GM18867 (cell line): Measurements from ENCODE around the gene NRG3.

Experiments used
- ATAC-seq: cut with Tn5 transposase; IDR thresholded peaks from one replicate; pipeline ENCODE4 v1.9.1; 2021; ENCODE audit warnings: mild to moderate bottlenecking, moderate library complexity; ENCODE audit not compliant: unreplicated experiment

NRG3 gene

DNA sequence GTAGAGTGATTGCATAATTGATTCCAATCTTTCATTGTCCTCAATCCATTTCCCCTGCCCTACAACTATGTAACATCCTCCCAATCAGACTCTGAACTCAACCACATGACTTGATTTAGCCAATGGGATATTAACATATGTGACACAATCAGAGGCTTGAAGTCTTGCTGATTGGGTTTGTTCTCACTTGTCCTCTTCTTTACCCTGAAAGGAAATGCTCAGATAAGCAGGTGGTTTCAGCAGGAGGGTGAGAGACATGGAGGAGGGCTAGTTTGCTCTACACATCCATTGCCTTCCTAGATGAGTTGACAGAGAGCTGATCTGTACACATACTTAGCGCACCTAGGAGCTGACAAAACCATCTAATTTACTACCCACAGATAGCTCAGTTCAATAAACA, 669.4 kb downstream of the NRG3 start:
- no peak for ATAC-seq

- ATAC-seq = no peak
Observed at GRCh38 chr10:82551506-82551905, 676.5 kb downstream of the NRG3 start.

DNA sequence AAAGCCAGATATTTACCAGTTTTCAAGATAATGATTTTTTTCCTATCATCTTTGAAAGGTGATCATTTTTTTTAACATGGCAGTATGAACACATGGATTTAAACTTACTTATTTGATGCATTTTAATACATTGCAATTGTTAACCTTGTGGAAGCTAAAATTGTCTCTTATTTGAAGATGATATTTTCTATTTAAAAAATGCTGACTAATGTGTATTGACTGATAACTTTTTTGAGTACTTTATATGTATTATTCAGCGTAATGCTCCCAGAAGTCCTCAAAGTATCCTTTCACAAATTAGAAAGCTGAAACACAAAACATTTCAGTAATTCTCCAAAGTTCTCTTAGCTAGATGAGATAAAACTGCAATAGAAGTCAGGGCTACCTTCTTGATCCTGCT, 677.3 kb downstream of the NRG3 start:
- no peak for ATAC-seq

DNA sequence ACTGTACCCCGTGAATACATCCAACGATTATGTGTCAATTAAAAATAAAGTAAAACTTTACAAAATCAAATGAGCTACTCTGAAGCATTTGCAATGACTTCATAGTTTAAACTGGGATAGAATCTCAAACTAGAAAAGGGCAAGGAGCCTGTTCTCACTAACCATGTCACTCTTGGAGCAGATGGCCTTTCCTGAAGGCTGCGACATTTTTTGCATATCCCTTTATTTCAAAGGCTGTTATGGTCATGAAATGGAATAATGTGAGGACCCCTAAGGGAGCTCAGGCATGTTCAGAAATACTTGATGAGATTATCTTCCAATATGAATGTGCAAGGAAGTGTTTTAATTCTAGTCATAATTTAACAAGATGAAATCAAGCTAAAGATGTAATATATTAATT, 679.4 kb downstream of the NRG3 start:
- ATAC-seq = no peak

- no peak for ATAC-seq
Observed at GRCh38 chr10:82558014-82558607, 683.1 kb downstream of the NRG3 start.

GRCh38 chr10:82564353-82565196, 689.6 kb downstream of the NRG3 start:
- ATAC-seq = no peak

DNA sequence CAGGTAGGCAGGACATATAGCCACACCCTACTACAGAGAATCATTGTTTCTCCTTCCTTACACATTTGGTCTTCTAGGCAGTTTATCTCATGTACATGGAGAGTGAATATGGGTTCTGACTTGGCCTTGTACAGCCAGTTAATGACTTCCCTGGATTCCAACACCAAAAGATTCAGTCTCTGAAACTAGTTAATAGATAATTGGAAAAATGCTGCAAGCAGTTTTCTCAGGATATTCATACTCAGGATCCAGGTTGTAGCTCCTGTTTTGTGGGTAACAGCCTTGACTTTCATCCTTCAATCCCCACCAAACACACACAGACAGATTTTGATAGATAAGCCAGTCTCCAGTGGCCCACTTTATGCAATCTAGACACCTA, 690.2 kb downstream of the NRG3 start:
- ATAC-seq = no peak

- no peak for ATAC-seq
Observed at GRCh38 chr10:82572744-82573143, 697.8 kb downstream of the NRG3 start.

DNA sequence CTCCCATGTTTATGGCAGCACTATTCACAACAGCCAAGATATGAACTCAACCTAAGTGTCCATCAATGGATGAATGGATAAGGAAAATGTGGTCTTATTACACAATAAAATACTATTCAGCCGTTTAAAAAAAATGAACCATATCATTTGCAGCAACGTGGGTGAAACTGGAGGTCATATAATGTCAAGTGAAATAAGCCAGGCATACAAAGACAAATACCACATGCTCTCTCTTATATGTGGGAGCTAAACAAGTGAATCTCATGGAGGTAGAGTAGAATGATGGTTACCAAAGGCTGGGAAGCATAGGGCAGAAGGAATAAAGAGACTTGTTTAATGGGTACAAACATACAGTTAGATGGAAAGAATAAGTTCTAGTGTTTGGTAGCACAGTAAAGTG, 699.1 kb downstream of the NRG3 start:
- ATAC-seq = no peak

DNA sequence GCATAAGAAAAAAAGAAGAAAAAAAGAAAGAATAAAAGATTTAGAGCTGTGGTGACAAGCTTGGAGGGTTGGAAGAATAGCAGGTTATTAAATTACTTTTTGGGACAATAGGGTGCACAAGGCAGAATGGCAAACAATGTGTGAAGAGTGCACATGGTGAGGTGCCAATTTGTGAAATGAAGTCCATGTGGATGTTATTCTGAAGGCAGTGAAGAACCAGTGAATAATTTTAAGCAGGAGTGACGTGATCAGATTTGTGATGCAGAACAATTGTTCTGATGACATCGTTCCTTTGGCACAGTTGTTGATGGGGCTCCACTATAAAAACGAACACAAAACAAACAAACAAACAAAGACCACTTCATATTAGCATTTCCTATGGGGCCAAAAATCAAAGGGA, 700.3 kb downstream of the NRG3 start:
- no peak for ATAC-seq

- no peak for ATAC-seq
Observed at GRCh38 chr10:82576093-82576492, 701.1 kb downstream of the NRG3 start.

- no peak for ATAC-seq
Observed at GRCh38 chr10:82581940-82582339, 706.9 kb downstream of the NRG3 start.

- ATAC-seq = no peak
Observed at GRCh38 chr10:82591421-82591820, 716.4 kb downstream of the NRG3 start.

GRCh38 chr10:82597840-82598239, 722.8 kb downstream of the NRG3 start:
- no peak for ATAC-seq

DNA sequence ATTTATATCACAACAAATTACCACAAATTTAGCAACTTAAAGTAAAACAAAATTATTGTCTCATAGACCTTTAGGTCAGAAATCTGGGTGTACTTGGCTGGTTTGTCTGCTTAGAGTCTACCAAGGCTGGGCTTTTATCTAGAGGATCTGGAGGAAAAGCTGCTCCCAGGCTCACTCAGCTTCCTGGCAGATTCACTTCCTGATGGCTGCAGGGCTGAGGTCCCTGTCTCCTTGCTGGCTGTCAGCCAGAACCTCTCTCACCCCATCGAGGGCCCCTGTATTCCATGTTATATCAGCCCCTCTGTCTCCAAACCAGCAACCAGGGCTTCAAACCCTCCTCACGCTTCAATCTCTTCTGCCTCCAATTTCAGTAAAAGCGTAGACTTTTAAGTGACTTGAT, 734.9 kb downstream of the NRG3 start:
- no peak for ATAC-seq

GRCh38 chr10:82618007-82618406, 743.0 kb downstream of the NRG3 start:
- ATAC-seq = no peak

DNA sequence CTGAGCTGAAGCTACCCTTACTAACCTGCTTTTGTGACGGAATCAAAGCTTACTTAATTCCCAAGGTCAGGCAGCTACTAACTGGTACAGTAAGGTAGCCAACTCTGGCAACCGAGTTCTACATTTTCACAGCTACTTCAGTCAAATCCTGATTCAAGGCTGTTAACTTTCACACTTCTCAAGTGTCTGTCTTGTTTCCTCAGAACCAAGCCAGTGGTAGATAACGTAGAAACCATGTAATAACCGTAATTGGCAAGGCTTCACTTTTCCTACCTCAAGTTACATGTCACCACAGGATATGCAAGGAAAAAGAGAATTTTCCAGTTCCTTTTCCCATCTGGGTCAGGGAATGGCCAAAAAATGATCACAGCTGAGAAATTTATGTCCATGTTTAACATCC, 746.7 kb downstream of the NRG3 start:
- ATAC-seq = no peak

DNA sequence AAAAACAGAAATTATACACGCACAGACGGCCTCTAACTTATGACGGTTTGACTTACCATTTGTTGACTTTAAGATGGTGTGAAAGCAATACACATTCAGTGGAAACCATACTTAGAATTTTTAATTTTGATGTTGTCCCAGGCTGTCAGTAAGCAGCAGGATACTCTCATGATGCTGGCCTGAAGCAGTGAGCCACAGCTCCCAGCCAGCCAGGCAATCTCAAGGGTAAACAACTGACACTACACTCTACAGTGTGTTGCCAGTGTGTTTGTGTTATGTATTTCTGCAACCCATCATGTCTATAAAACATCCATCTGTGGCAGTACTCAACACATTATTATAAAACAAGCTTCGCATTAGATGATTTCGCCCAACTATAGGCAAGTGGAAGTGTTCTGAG, 747.5 kb downstream of the NRG3 start:
- ATAC-seq = no peak

DNA sequence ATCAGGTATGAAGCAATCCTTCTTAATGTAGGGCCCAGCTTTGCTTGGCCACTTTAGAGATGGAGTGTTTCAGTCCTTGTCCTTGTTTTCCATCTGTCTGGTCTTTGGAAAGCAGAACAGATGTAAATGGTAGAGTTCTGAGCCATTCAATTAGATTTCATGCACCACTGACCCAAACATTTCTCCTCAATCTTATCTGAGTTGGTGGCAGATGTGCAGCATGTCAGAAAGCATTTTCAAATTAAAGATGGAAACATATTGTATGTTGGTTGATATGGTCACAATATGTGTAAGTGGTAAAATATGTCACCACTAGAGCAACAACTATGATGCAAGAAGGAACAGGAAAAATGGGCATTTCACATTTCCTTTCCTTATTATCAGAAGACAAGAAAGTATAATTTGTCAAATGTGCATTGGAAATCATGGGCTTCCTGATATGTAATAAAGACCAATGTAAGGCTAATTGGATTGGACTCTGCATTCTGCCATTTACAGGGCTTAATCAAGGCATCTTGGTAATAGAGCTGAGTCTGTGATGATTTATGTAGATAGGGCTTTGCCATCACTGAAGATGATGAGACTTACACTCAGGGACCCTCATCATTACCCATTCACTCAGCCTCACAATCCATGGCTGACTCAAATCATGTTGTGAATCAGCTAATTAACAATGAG, 750.7 kb downstream of the NRG3 start:
- no peak for ATAC-seq

- ATAC-seq = no peak
Observed at GRCh38 chr10:82628373-82628772, 753.4 kb downstream of the NRG3 start.

GRCh38 chr10:82643076-82643475, 768.1 kb downstream of the NRG3 start:
- no peak for ATAC-seq

- ATAC-seq = no peak
Observed at GRCh38 chr10:82643601-82644000, 768.6 kb downstream of the NRG3 start.
